Mesendoderm (in vitro differentiated cells): ENCODE data around the gene ARMC9.

Experiments used
- DNase-seq: peaks from one replicate; pipeline ENCODE4 v3.0.0; 2013
- H2AK5ac ChIP-seq: 2 replicates; pipeline ENCODE4 v1.6.1; 2013; ENCODE audit warnings: low read length, inconsistent platforms
- H2BK120ac ChIP-seq: 2 replicates; pipeline ENCODE4 v1.6.1; 2013; ENCODE audit warnings: low read depth, mild to moderate bottlenecking, low read length, moderate library complexity, mixed read lengths
- H2BK15ac ChIP-seq: replicated peaks from 2 replicates; pipeline ENCODE4 v1.6.1; 2013; ENCODE audit warnings: low read depth, mild to moderate bottlenecking, moderate library complexity
- H2BK5ac ChIP-seq: 2 replicates; pipeline ENCODE4 v1.6.1; 2013; ENCODE audit warnings: low read length, inconsistent platforms
- H3K18ac ChIP-seq: 2 replicates; pipeline ENCODE4 v1.6.1; 2013; ENCODE audit warnings: mild to moderate bottlenecking, low read length, mixed read lengths
- H3K23ac ChIP-seq: one replicate; pipeline ENCODE4 v1.6.1; 2013; ENCODE audit warnings: low read length
- H3K27ac ChIP-seq: 2 replicates; pipeline ENCODE4 v1.5.1; 2013; ENCODE audit warnings: low read depth, mild to moderate bottlenecking, inconsistent platforms, low read length, moderate library complexity
- H3K27me3 ChIP-seq: 2 replicates; pipeline ENCODE4 v1.6.1; 2013; ENCODE audit warnings: low read length, control low read depth, mild to moderate bottlenecking, inconsistent platforms; ENCODE audit not compliant: insufficient read depth, poor library complexity
- H3K36me3 ChIP-seq: 2 replicates; pipeline ENCODE4 v1.6.1; 2013; ENCODE audit warnings: low read length, inconsistent platforms; ENCODE audit not compliant: control insufficient read depth, insufficient read depth
- H3K4ac ChIP-seq: one replicate; pipeline ENCODE4 v1.6.1; 2013; ENCODE audit warnings: low read depth, mild to moderate bottlenecking, low read length, moderate library complexity
- H3K4me1 ChIP-seq: 2 replicates; pipeline ENCODE4 v1.6.1; 2013; ENCODE audit warnings: low read depth, low read length, inconsistent platforms; ENCODE audit not compliant: control insufficient read depth
- H3K4me2 ChIP-seq: 2 replicates; pipeline ENCODE4 v1.6.1; 2013; ENCODE audit warnings: low read length
- H3K4me3 ChIP-seq: 2 replicates; pipeline ENCODE4 v1.5.1; 2013; ENCODE audit warnings: mild to moderate bottlenecking, low read length
- H3K56ac ChIP-seq: one replicate; pipeline ENCODE4 v1.6.1; 2013; ENCODE audit warnings: low read length
- H3K79me1 ChIP-seq: 2 replicates; pipeline ENCODE4 v1.6.1; 2013; ENCODE audit warnings: low read length, inconsistent platforms
- H3K79me2 ChIP-seq: 2 replicates; pipeline ENCODE4 v1.6.1; 2013; ENCODE audit warnings: mild to moderate bottlenecking, low read length; ENCODE audit not compliant: control insufficient read depth, insufficient read depth
- H3K9ac ChIP-seq: 2 replicates; pipeline ENCODE4 v1.6.1; 2013; ENCODE audit warnings: low read length, inconsistent platforms
- H4K5ac ChIP-seq: one replicate; pipeline ENCODE4 v1.6.1; 2013; ENCODE audit warnings: low read length
- H4K8ac ChIP-seq: one replicate; pipeline ENCODE4 v1.6.1; 2013; ENCODE audit warnings: low read depth, mild to moderate bottlenecking, control low read depth, low read length, moderate library complexity
- whole genome bisulfite sequencing: extraction: QIAGEN DNeasy Blood & Tissue Kit; methylation state at CpG from one replicate; pipeline ENCODE4 v1.1.7; 2013; ENCODE audit warnings: low lambda C conversion rate, missing lambda C conversion rate; ENCODE audit not compliant: insufficient coverage; ENCODE audit errors: extremely low coverage; 5-methylcytosine and 5-hydroxymethylcytosine counted together

ARMC9 gene

GRCh38 chr2:231343006-231343710 lies 144.7 kb downstream of the ARMC9 start:
- Histone ChIP-seq H3K4me3 (no peak overlapping the region), H3K18ac (no peak overlapping the region), H2BK120ac (no peak overlapping the region), H3K79me2 (no peaks in the 10 kb centered on the region), H3K4me2 (no peak overlapping the region), H2BK15ac (no peak overlapping the region), H3K79me1 (no peaks in the 10 kb centered on the region), H4K5ac (no peak overlapping the region), H3K56ac (no peak overlapping the region), H3K9ac (no peak overlapping the region), H2BK5ac (no peak overlapping the region), H2AK5ac (no peak overlapping the region), H3K27ac (no peak overlapping the region), H3K23ac (no peak overlapping the region), H3K36me3 (no peaks in the 10 kb centered on the region), H3K4me1 (peaks cover 3% of the 10 kb centered on the region), H3K27me3 (no peaks in the 10 kb centered on the region), H4K8ac (no peak overlapping the region), H3K4ac (no peak overlapping the region)
- WGBS: no CpG with 5 or more reads among the region's 4 CpGs
- DNase-seq: no peak

- H3K4me3 ChIP-seq: no peak overlapping the region
- no peak overlapping the region for H3K23ac ChIP-seq
- no CpG with 5 or more reads among the region's 3 CpGs for WGBS
- no peak overlapping the region for H4K5ac ChIP-seq
- H3K36me3 ChIP-seq: no peaks in the 10 kb centered on the region
- H3K4ac ChIP-seq: no peak overlapping the region
- no peak overlapping the region for H3K18ac ChIP-seq
- H3K9ac ChIP-seq: no peak overlapping the region
- no peak overlapping the region for H3K56ac ChIP-seq
- no peak overlapping the region for H2BK15ac ChIP-seq
- H2BK5ac ChIP-seq: no peak overlapping the region
- no peak for DNase-seq
- no peak overlapping the region for H4K8ac ChIP-seq
- no peaks in the 10 kb centered on the region for H3K79me1 ChIP-seq
- peaks cover 3% of the 10 kb centered on the region for H3K4me1 ChIP-seq
- H3K4me2 ChIP-seq: no peak overlapping the region
- no peaks in the 10 kb centered on the region for H3K79me2 ChIP-seq
- no peak overlapping the region for H2AK5ac ChIP-seq
- H3K27me3 ChIP-seq: no peaks in the 10 kb centered on the region
- no peak overlapping the region for H3K27ac ChIP-seq
- H2BK120ac ChIP-seq: no peak overlapping the region
Measured at GRCh38 chr2:231343988-231344387, 145.6 kb downstream of the ARMC9 start.

- no peak for DNase-seq
- Histone ChIP-seq H3K79me1 (no peaks in the 10 kb centered on the region), H2BK120ac (no peak overlapping the region), H3K18ac (no peak overlapping the region), H3K79me2 (no peaks in the 10 kb centered on the region), H2BK5ac (no peak overlapping the region), H3K4me2 (no peak overlapping the region), H3K27ac (no peak overlapping the region), H3K4ac (no peak overlapping the region), H3K56ac (no peak overlapping the region), H3K9ac (no peak overlapping the region), H3K27me3 (no peaks in the 10 kb centered on the region), H3K4me3 (no peak overlapping the region), H3K4me1 (peaks cover 3% of the 10 kb centered on the region), H4K8ac (no peak overlapping the region), H3K23ac (no peak overlapping the region), H2BK15ac (no peak overlapping the region), H3K36me3 (no peaks in the 10 kb centered on the region), H2AK5ac (no peak overlapping the region), H4K5ac (no peak overlapping the region)
- no CpG with 5 or more reads among the region's 8 CpGs for WGBS
Measured at GRCh38 chr2:231344851-231345250, 146.4 kb downstream of the ARMC9 start.

- no peak overlapping the region for H2BK15ac ChIP-seq
- H3K79me1 ChIP-seq: no peaks in the 10 kb centered on the region
- H2BK120ac ChIP-seq: no peak overlapping the region
- no peak overlapping the region for H3K4ac ChIP-seq
- H3K27me3 ChIP-seq: no peaks in the 10 kb centered on the region
- H3K18ac ChIP-seq: no peak overlapping the region
- H3K4me2 ChIP-seq: no peak overlapping the region
- no peak overlapping the region for H3K9ac ChIP-seq
- no peak overlapping the region for H3K27ac ChIP-seq
- no peaks in the 10 kb centered on the region for H3K79me2 ChIP-seq
- no peak overlapping the region for H3K4me3 ChIP-seq
- no peak for DNase-seq
- H3K23ac ChIP-seq: no peak overlapping the region
- H4K8ac ChIP-seq: no peak overlapping the region
- H2BK5ac ChIP-seq: no peak overlapping the region
- H3K4me1 ChIP-seq: peaks cover 3% of the 10 kb centered on the region
- H3K56ac ChIP-seq: no peak overlapping the region
- no peaks in the 10 kb centered on the region for H3K36me3 ChIP-seq
- no peak overlapping the region for H4K5ac ChIP-seq
- WGBS: no CpG with 5 or more reads among the region's 5 CpGs
- no peak overlapping the region for H2AK5ac ChIP-seq
Measured at GRCh38 chr2:231347081-231347480, 148.7 kb downstream of the ARMC9 start.

GRCh38 chr2:231347638-231348037 lies 149.2 kb downstream of the ARMC9 start:
- Histone ChIP-seq H2BK5ac (no peak overlapping the region), H3K4me3 (no peak overlapping the region), H3K56ac (no peak overlapping the region), H3K79me2 (no peaks in the 10 kb centered on the region), H4K8ac (no peak overlapping the region), H3K18ac (no peak overlapping the region), H3K36me3 (no peaks in the 10 kb centered on the region), H2BK120ac (no peak overlapping the region), H3K27ac (no peak overlapping the region), H2BK15ac (no peak overlapping the region), H3K4ac (no peak overlapping the region), H3K4me2 (no peak overlapping the region), H2AK5ac (no peak overlapping the region), H3K9ac (no peak overlapping the region), H3K27me3 (no peaks in the 10 kb centered on the region), H3K79me1 (no peaks in the 10 kb centered on the region), H4K5ac (no peak overlapping the region), H3K23ac (no peak overlapping the region), H3K4me1 (peaks cover 3% of the 10 kb centered on the region)
- WGBS: no CpG with 5 or more reads among the region's 1 CpG
- DNase-seq: no peak

GRCh38 chr2:231348173-231348572 lies 149.7 kb downstream of the ARMC9 start:
- Histone ChIP-seq H2BK15ac (no peak overlapping the region), H3K23ac (no peak overlapping the region), H3K27me3 (no peaks in the 10 kb centered on the region), H3K79me1 (no peaks in the 10 kb centered on the region), H4K5ac (no peak overlapping the region), H3K36me3 (no peaks in the 10 kb centered on the region), H3K4me2 (no peak overlapping the region), H3K9ac (no peak overlapping the region), H3K79me2 (no peaks in the 10 kb centered on the region), H3K4me3 (no peak overlapping the region), H2BK5ac (no peak overlapping the region), H2BK120ac (no peak overlapping the region), H3K56ac (no peak overlapping the region), H2AK5ac (no peak overlapping the region), H3K4ac (no peak overlapping the region), H3K4me1 (peaks cover 3% of the 10 kb centered on the region), H4K8ac (no peak overlapping the region), H3K18ac (no peak overlapping the region), H3K27ac (no peak overlapping the region)
- peak; percentile 55 for DNase-seq
- WGBS: no CpG with 5 or more reads among the region's 2 CpGs
